ENCODE data around the gene ARID2. TPM values are rescaled to one million over a fixed set of nuclear protein-coding genes. Genes with fewer than 3 reads are reported as not detected.
A peak's percentile ranks its signal among the peaks of the same experiment; 100 is the strongest.

ARID2 gene
- total RNA-seq, 3 donors from 2014 or later, result 31.7 to 72.7 (median 48.8) TPM

GRCh38 chr12:45742590-45742989 lies 13.1 kb downstream of the ARID2 start:
- Histone ChIP-seq H3K9me3 (no peaks in the 10 kb centered on the region), H3K27me3 (no peaks in the 10 kb centered on the region), H3K36me3 (no peaks in the 10 kb centered on the region), H3K27ac (no peak overlapping the region), H3K4me3 (no peak overlapping the region), H3K4me1 (no peaks in the 10 kb centered on the region)
- no peak for DNase-seq (ENCODE audit: low spot score in 2 of 2)
- no peak for TF ChIP-seq POLR2AphosphoS5 (IDR thresholded peaks at IDR 0.05)
- no peak for TF ChIP-seq CTCF (IDR thresholded peaks at IDR 0.05)
- TF ChIP-seq POLR2A (IDR thresholded peaks at IDR 0.05), result no peak
- intact Hi-C loops (cut with DNase I; ENCODE audit: low total_unique reads), result no loop called here

GRCh38 chr12:45743247-45743646 lies 13.7 kb downstream of the ARID2 start:
- Histone ChIP-seq H3K27me3 (no peaks in the 10 kb centered on the region), H3K4me1 (no peaks in the 10 kb centered on the region), H3K9me3 (no peaks in the 10 kb centered on the region), H3K4me3 (no peak overlapping the region), H3K27ac (no peak overlapping the region), H3K36me3 (no peaks in the 10 kb centered on the region)
- no peak for TF ChIP-seq CTCF (IDR thresholded peaks at IDR 0.05)
- TF ChIP-seq POLR2AphosphoS5 (IDR thresholded peaks at IDR 0.05), result no peak
- TF ChIP-seq POLR2A (IDR thresholded peaks at IDR 0.05), result no peak
- intact Hi-C loops (cut with DNase I; ENCODE audit: low total_unique reads), result no loop called here
- no peak for DNase-seq (ENCODE audit: low spot score in 2 of 2)

- TF ChIP-seq POLR2AphosphoS5 (IDR thresholded peaks at IDR 0.05) (no peak), POLR2A (IDR thresholded peaks at IDR 0.05) (no peak), CTCF (IDR thresholded peaks at IDR 0.05) (peak in 2 of 3 donors; percentile 22 to 25)
- no peak for DNase-seq (ENCODE audit: low spot score in 2 of 2)
- no peak overlapping the region for H3K4me3 ChIP-seq
- intact Hi-C loops (cut with DNase I; ENCODE audit: low total_unique reads), result no loop called here
- no peaks in the 10 kb centered on the region for H3K27me3 ChIP-seq
- H3K4me1 ChIP-seq, result no peaks in the 10 kb centered on the region
- no peaks in the 10 kb centered on the region for H3K36me3 ChIP-seq
- no peaks in the 10 kb centered on the region for H3K9me3 ChIP-seq
- no peak overlapping the region for H3K27ac ChIP-seq
Measured at GRCh38 chr12:45745861-45746277, 16.4 kb downstream of the ARID2 start.

- H3K9me3 ChIP-seq, result no peaks in the 10 kb centered on the region
- DNase-seq (ENCODE audit: low spot score in 2 of 2), result no peak
- H3K36me3 ChIP-seq, result no peaks in the 10 kb centered on the region
- no peaks in the 10 kb centered on the region for H3K27me3 ChIP-seq
- TF ChIP-seq CTCF (IDR thresholded peaks at IDR 0.05), result no peak
- TF ChIP-seq POLR2A (IDR thresholded peaks at IDR 0.05), result no peak
- TF ChIP-seq POLR2AphosphoS5 (IDR thresholded peaks at IDR 0.05), result no peak
- intact Hi-C loops (cut with DNase I; ENCODE audit: low total_unique reads), result no loop called here
- no peak overlapping the region for H3K27ac ChIP-seq
- no peaks in the 10 kb centered on the region for H3K4me1 ChIP-seq
- no peak overlapping the region for H3K4me3 ChIP-seq
Measured at GRCh38 chr12:45756666-45757065, 27.2 kb downstream of the ARID2 start.

GRCh38 chr12:45757172-45757571 lies 27.7 kb downstream of the ARID2 start:
- Histone ChIP-seq H3K27me3 (no peaks in the 10 kb centered on the region), H3K27ac (no peak overlapping the region), H3K36me3 (no peaks in the 10 kb centered on the region), H3K9me3 (no peaks in the 10 kb centered on the region), H3K4me3 (no peak overlapping the region), H3K4me1 (no peaks in the 10 kb centered on the region)
- TF ChIP-seq CTCF (IDR thresholded peaks at IDR 0.05) (no peak), POLR2A (IDR thresholded peaks at IDR 0.05) (no peak), POLR2AphosphoS5 (IDR thresholded peaks at IDR 0.05) (no peak)
- intact Hi-C loops (cut with DNase I; ENCODE audit: low total_unique reads), result no loop called here
- no peak for DNase-seq (ENCODE audit: low spot score in 2 of 2)

Data from breast epithelium (tissue), 4 donors.